Endothelial cell of umbilical vein (primary cell): Measurements from ENCODE around the gene ZNF77. TPM values are rescaled to one million over a fixed set of nuclear protein-coding genes. Genes with fewer than 3 reads are reported as not detected.

Experiments
- BruUV-seq: library from RNA; stranded (reverse); fragments of 400-500 nt; replicated peaks from 2 replicates; lab custom pipeline; 2021; lab: Mats Ljungman, UMichigan
- CTCF ChIA-PET: fragments of 300-600, 350-600 bp; sonication (Branson Sonifier 250); formaldehyde crosslinking; loops from one replicate; lab custom pipeline; 2021; ENCODE audit warnings: antibody characterized with exemption, inconsistent platforms; lab: Charles Lee
- POLR2A ChIA-PET: fragments of 300-600, 350-600 bp; sonication (Branson Sonifier 250); formaldehyde crosslinking; loops from one replicate; lab custom pipeline; 2021; ENCODE audit warnings: antibody characterized with exemption, inconsistent platforms; lab: Charles Lee
- DNase-seq: peaks from one replicate; pipeline ENCODE4 v3.0.0-alpha.2; 2011; ENCODE audit warnings: low read depth, low spot score
- FAIRE-seq: peaks from 2 replicates; lab custom pipeline; 2011; peaks lifted over from hg19 to GRCh38; lab: Jason Lieb, UNC
- H2AFZ ChIP-seq: 2 replicates; pipeline ENCODE4 v1.6.0; 2012; ENCODE audit warnings: low read depth, low read length, control low read depth, inconsistent platforms
- H3K27ac ChIP-seq: 2 replicates; pipeline ENCODE4 v1.5.1; 2011; ENCODE audit warnings: low read depth, mild to moderate bottlenecking, control low read depth, low read length, moderate library complexity; ENCODE audit not compliant: insufficient read depth
- H3K27me3 ChIP-seq, 2 experiments: 2 replicates each; pipeline versions ENCODE4 v1.6.0 to v1.6.1; 2011; ENCODE audit warnings: low read length in 2 of 2, mixed read lengths in 1 of 2; ENCODE audit not compliant: control insufficient read depth in 2 of 2, insufficient read depth in 2 of 2
- H3K36me3 ChIP-seq, 2 experiments: 2 replicates in 1 of 2; 3 replicates in 1 of 2; pipeline ENCODE4 v1.5.1; 2011; ENCODE audit warnings: low read length in 2 of 2, mild to moderate bottlenecking in 1 of 2, moderate library complexity in 1 of 2; ENCODE audit not compliant: control insufficient read depth in 2 of 2, insufficient read depth in 2 of 2; ENCODE audit errors: extremely low read depth in 1 of 2
- H3K4me1 ChIP-seq: 3 replicates; pipeline ENCODE4 v1.5.1; 2011; ENCODE audit warnings: mild to moderate bottlenecking, low read length; ENCODE audit not compliant: control insufficient read depth, insufficient read depth; ENCODE audit errors: extremely low read depth
- H3K4me2 ChIP-seq: 2 replicates; pipeline ENCODE4 v1.6.1; 2011; ENCODE audit warnings: low read length, control low read depth, mixed read lengths; ENCODE audit not compliant: insufficient read depth
- H3K4me3 ChIP-seq, 3 experiments: fragments of 200-600 bp in 1 of 3; sonication (generic), shearing (Covaris generic) in 1 of 3; replicated peaks in 1 of 3; 2 replicates each; pipeline ENCODE4 v1.5.1; 2011 to 2016; ENCODE audit warnings: control low read depth in 3 of 3, low read length in 3 of 3, mild to moderate bottlenecking in 2 of 3, inconsistent platforms in 1 of 3, low read depth in 1 of 3, moderate library complexity in 1 of 3; ENCODE audit not compliant: insufficient read depth in 1 of 3
- H3K79me2 ChIP-seq: 2 replicates; pipeline ENCODE4 v1.6.0; 2012; ENCODE audit warnings: low read length, inconsistent platforms; ENCODE audit not compliant: control insufficient read depth, insufficient read depth
- H3K9ac ChIP-seq: replicated peaks from 2 replicates; pipeline ENCODE3; 2011; ENCODE audit warnings: low read length, control low read depth; ENCODE audit not compliant: insufficient read depth; ENCODE audit errors: extremely low read depth
- H3K9me1 ChIP-seq: replicated peaks from 3 replicates; pipeline ENCODE4 v1.6.0; 2011; ENCODE audit warnings: mild to moderate bottlenecking, low read length; ENCODE audit not compliant: control insufficient read depth, insufficient read depth; ENCODE audit errors: extremely low read depth
- H3K9me3 ChIP-seq: replicated peaks from 2 replicates; pipeline ENCODE4 v1.5.1; 2012; ENCODE audit warnings: low read length, inconsistent platforms; ENCODE audit not compliant: control insufficient read depth, insufficient read depth
- H4K20me1 ChIP-seq: replicated peaks from 2 replicates; pipeline ENCODE3; 2011; ENCODE audit warnings: mild to moderate bottlenecking, low read length; ENCODE audit not compliant: control insufficient read depth, insufficient read depth; ENCODE audit errors: extremely low read depth
- EZH2 ChIP-seq: IDR thresholded peaks from 2 replicates; pipeline ENCODE4 v1.6.1; 2012; ENCODE audit warnings: borderline replicate concordance, low read depth, mild to moderate bottlenecking, moderate library complexity, low read length, inconsistent platforms; ENCODE audit not compliant: severe bottlenecking
- FOS ChIP-seq: IDR thresholded peaks from 2 replicates; pipeline ENCODE4 v1.6.1; 2011; ENCODE audit warnings: mild to moderate bottlenecking, low read length, moderate library complexity, borderline replicate concordance; ENCODE audit not compliant: insufficient read depth
- GATA2 ChIP-seq: IDR thresholded peaks from 2 replicates; pipeline ENCODE4 v1.7.0; 2011; ENCODE audit warnings: low read depth, mild to moderate bottlenecking, moderate library complexity, mixed read lengths, low read length; ENCODE audit not compliant: insufficient read length, insufficient read depth
- JUN ChIP-seq: IDR thresholded peaks from 2 replicates; pipeline ENCODE4 v1.6.1; 2011; ENCODE audit warnings: borderline replicate concordance, low read depth; ENCODE audit not compliant: insufficient read length, insufficient read depth
- MYC ChIP-seq: IDR thresholded peaks from one replicate; pipeline ENCODE4 v1.6.1; 2011; ENCODE audit warnings: mild to moderate bottlenecking, low read depth, low read length
- POLR2A ChIP-seq: IDR thresholded peaks from 2 replicates; pipeline ENCODE4 v1.6.1; 2012; ENCODE audit warnings: low read depth, mild to moderate bottlenecking, control low read depth, low read length
- POLR2AphosphoS5 ChIP-seq: IDR thresholded peaks from 2 replicates; pipeline ENCODE4 v1.6.1; 2012; ENCODE audit warnings: low read depth, mild to moderate bottlenecking, control low read depth, low read length, moderate library complexity; ENCODE audit not compliant: insufficient read depth
- dilution Hi-C: fragments of 300-500 bp; cut with MboI; formaldehyde crosslinking; loops from one replicate; pipeline ENCODE4 v1.15.0; 2019; ENCODE audit warnings: low sequenced_read_pairs; ENCODE audit not compliant: extremely low pct_ligation_motif_present
- intact Hi-C: fragments of 100-400 bp; cut with micrococcal nuclease; formaldehyde crosslinking; loops from one replicate; pipeline ENCODE4 v1.10.0; 2022
- polyA plus RNA-seq, 4 experiments: library from polyadenylated mRNA; depleted of rRNA in 3 of 4; stranded (reverse) in 3 of 4; unstranded in 1 of 4; fragments of >200 nt; gene quantifications; 2 replicates each; pipeline versions ENCODE4 v1.2.1 to v1.2.3, GENCODE V29; 2011 to 2012; ENCODE audit warnings: missing spikeins in 1 of 4
- total RNA-seq: library from RNA; stranded (reverse); gene quantifications from 2 replicates; pipeline ENCODE4 v1.2.3, GENCODE V29; 2021
- TF ChIP-seq, protein P1 (sequence below), 2 donors: IDR thresholded peaks; 1 replicate in 1 of 2; 2 replicates in 1 of 2; pipeline ENCODE4 v1.5.1; 2011; ENCODE audit warnings: low read length in 2 of 2, mild to moderate bottlenecking in 2 of 2, moderate library complexity in 2 of 2, control low read depth in 1 of 2, inconsistent platforms in 1 of 2, low read depth in 1 of 2; ENCODE audit not compliant: insufficient read depth in 1 of 2; ENCODE audit errors: extremely low read depth in 1 of 2

ZNF77 gene
- total and polyA plus RNA-seq, 2 donors (not counting 3 experiments of a cell fraction or from before 2014, with no cell fraction given) = 5.9 to 10.2 TPM

DNA sequence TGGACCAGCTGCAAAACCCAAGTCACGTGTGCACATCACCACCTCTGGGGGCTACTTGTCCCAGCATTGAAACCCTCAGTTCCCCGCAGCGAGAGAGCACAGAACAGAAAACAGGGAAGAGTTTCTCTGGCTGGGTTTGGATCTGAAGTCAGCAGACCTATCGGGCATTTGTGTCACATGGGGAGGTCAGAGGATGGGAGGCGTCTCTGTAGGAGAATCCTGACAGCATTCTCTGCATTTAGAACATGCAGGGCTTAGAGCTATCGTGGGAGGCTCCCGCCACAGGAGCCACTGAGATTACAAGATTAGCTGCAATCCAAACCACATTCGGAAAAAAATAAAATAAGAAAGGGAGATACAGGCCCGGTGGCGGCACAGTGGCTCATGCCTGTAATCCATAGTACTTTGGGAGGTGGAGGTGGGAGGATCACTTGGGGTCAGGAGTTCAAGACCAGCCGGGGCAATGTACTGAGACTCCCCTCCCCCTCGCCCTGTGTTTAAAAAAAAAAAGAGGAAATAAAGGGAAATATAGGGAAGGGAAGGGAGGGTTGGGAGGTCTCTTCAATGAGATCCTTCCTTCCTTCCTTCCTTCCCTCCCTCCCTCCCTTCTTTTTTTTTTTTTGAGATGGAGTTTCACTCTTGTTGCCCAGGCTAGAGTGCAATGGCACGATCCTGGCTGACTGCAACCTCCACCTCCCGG lies 29.7 kb upstream of the ZNF77 start:
- intact Hi-C loops = no loop called here
- Histone ChIP-seq H3K9ac (no peak overlapping the region), H3K9me3 (no peaks in the 10 kb centered on the region), H3K27ac (no peak overlapping the region), H4K20me1 (no peaks in the 10 kb centered on the region), H3K27me3 (no peaks in the 10 kb centered on the region), H3K36me3 (no peaks in the 10 kb centered on the region), H3K4me1 (peaks cover 34% of the 10 kb centered on the region), H3K9me1 (no peaks in the 10 kb centered on the region), H3K4me2 (no peak overlapping the region), H3K4me3 (no peak overlapping the region), H3K79me2 (no peaks in the 10 kb centered on the region), H2AFZ (peak overlapping the region; percentile 18)
- DNase-seq (no peak), FAIRE-seq (peak; percentile 38)
- TF ChIP-seq MYC (no peak), POLR2AphosphoS5 (no peak), GATA2 (no peak), FOS (no peak), EZH2 (no peak), JUN (no peak), POLR2A (no peak)
- TF ChIP-seq, protein P1, sequence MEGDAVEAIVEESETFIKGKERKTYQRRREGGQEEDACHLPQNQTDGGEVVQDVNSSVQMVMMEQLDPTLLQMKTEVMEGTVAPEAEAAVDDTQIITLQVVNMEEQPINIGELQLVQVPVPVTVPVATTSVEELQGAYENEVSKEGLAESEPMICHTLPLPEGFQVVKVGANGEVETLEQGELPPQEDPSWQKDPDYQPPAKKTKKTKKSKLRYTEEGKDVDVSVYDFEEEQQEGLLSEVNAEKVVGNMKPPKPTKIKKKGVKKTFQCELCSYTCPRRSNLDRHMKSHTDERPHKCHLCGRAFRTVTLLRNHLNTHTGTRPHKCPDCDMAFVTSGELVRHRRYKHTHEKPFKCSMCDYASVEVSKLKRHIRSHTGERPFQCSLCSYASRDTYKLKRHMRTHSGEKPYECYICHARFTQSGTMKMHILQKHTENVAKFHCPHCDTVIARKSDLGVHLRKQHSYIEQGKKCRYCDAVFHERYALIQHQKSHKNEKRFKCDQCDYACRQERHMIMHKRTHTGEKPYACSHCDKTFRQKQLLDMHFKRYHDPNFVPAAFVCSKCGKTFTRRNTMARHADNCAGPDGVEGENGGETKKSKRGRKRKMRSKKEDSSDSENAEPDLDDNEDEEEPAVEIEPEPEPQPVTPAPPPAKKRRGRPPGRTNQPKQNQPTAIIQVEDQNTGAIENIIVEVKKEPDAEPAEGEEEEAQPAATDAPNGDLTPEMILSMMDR (IDR thresholded peaks at IDR 0.05; ENCODE audit: extremely low read depth in 1 of 2, insufficient read depth in 1 of 2, low read depth in 1 of 2, low read length in 2 of 2) = no peak
- ChIA-PET CTCF (interaction anchor here (1.0 to 2.1 kb wide), 5 partner anchors 10 to 167 kb away, joined by 3 to 5 read pairs (median 3); no protein-coding TSS in a partner anchor), POLR2A (no interaction called here)
- no TSS peak for BruUV-seq
- dilution Hi-C loops = no loop called here
